ENCODE data around the gene RORC.

Gene RORC

DNA sequence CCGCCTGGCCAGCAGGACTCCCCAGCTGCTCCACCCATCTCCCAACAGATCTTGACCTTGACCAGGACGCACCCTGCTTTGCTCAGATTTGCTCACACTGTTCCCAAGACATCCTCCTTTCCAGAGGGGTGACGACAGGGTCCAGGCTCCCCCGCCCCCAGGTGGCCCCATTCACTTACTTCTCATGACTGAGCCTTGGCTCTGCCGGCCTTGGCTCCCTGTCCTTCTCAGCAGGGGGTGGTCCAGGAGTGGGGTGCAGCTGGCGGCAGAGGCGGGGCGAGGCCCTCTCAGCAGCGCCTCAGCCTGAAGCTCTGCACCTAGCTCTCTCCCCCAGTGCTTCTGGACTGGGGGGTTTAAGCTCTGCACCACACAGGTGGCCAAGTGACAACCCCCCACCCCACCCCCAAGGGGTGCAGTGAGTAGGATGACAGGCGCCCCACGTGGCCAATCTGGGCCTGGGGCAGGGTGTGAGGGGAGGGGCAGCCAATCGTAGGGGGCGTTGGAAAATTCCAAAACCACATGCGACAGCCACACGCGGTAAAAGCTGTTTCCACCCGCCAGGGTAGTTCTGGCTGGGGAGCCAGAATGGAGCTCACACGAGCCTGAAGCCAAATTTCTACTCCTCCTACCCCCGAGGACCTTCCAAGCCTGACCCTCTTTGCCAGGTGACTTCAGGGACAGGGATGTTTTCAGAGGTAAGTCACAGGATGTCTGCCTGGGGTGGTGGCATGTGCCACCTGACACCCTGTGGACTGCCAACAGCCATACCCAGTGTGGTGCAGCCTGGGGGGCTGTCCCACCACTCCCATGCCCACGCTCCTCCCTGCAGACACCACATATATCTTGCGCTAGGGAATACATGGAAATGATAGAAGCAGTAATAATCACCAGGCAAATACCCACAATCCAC is 5.6 kb downstream of the RORC start:
- no peak for DNase-seq (ENCODE audit: low spot score)

DNA sequence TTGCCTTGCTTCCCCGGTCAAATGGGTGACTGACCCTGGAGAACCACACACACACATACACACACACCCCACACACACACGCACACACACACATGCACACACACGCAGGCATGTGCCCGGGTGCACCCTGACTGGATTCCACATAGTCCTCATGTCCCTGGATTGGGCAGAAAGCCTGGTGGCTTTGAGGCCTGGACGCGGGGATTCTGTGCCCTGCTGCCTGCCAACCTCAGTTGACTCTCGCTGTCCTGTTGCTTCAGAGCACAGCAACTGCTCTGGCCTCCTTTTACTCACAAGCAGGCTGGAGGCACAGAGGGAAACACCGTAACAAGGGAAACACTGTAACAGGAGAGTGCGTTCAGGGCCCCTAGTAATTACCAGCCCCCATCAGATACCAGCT is 6.4 kb downstream of the RORC start:
- no peak for DNase-seq (ENCODE audit: low spot score)

DNA sequence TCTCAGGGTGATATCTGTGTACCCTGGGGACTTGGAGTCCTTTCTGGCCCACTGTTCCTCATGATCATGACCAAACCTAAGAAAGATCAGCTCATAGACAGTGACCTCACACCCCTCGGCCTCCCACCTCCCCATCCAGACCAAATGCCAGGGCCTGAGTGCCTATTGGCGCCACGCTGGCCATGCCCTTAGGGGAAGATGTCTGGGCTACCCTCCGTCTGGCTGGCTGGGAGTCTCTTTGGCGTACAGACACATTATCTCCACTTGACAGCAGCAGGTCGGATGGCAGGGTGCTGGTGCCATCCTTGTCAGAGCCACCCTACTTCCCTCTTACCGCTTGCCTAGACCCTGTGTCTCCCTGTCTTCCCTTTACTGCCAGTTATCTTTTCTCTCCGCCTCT is 8.4 kb downstream of the RORC start:
- DNase-seq (ENCODE audit: low spot score) = no peak

DNA sequence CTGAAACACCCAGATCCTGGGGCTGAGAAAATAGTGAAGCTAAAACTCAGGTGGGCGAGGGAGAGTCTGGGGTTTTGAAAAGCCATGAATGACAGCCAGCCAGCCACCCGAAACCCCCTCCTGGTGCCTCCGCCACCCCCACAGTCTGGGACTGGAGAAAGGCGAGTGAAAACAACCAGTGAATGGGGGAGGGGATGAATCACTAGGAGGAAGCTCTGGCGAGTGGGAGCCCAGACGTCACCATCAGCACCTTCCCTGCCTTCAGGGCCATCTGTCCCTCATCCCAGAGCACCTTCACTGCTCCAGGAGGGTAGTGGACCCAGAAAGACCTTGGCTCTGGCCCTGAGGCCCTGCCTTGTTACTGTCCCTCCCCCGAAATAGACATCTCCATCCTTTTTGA is 9.2 kb downstream of the RORC start:
- DNase-seq (ENCODE audit: low spot score) = no peak

DNA sequence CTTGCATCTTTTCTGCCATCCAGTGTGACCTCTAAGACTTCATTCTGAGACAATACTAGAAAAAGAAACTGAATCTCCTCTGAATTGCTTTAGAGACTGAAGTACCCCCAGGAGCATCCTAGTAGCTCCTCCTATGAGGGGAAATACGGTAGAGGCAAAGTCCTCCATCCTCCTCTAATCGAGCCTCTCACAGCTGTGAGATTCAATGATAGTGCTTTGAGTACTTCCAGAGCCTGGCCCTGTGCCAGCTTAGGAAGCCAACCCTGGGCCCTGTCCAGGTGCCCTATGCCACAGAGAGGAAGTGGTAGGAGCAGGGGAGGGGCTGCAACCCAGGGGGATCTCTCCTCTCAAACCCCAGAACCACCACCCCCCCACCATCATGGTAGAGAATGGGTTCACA is 10.7 kb downstream of the RORC start:
- no peak for DNase-seq (ENCODE audit: low spot score)

DNA sequence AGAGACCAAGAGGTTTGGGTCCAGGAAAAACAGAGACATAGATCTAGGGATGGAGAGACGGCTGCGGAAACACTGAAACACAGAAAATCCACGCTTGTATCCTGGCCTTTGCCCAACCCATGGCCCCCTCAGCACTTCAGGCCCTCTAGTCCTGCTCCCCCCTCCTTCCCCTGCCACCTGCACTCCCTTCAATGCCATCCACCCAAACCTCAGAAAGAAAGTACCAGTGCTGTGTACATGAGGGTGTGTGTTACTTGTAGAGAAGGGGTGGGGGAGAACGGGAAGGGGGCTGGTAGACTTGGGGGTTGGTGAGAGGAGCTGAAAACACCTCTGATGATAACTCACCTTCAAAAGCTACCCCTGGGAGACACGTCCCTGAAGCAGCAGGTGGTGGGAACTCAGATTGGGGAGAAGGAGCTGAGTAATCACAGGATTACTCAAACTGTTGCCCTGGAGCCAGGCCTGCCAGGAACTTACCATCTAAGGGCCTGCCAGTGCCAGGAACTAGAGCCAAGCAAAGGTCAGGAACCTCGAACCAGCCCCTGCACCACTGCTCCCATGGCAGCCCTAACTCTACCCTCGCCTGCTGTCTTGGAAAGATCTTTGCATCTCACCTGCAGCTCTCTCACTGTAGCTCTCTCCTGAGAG is 11.5 kb downstream of the RORC start:
- DNase-seq (ENCODE audit: low spot score) = no peak

DNA sequence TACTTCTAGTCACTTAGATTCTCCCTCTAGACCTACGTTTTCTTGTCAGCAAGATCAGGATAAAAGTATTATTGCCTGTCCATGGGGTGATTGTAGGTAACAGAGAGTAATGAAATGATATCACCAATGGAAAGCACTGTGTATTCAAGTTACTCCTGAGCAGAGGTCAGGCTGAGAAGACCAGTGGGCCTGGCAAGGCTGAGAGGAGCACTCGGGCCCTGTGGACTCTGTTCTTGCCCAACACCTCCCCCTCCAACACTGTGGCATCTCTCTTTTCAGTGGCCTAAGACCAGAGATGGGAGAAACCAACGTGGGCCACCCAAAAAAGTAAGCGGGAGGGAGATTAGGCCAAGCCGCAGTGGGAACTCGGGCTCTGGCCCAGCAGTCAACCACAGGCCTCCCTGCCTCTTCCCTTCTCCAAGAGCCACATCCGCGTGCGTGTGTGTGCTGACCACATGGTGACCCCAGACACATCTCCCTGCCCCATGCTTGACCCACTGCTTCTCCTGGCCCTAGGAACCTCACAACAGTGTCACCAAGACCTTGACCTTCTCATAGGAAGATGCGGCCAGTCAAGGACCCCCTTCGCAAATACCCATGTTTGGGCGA is 12.3 kb downstream of the RORC start:
- no peak for DNase-seq (ENCODE audit: low spot score)

DNA sequence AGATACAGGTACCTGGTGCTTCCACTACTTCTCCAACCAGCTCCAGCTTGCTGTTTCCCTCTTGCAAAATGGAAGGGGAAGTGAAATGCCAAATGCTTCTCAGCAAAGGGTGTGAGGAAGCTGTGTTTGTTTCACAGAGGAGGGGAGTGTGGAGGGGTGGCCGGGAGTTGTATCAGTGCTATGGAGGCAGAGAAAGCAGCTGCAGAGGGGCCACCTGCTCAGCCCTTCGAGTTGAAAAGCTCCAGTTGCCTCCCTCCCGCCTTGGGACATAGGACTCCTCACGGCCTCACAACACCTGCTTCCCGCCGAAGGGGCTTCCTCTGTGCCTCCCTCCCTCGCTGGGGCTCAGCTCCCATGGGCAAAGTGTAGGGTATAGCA is 14.3 kb downstream of the RORC start:
- DNase-seq (ENCODE audit: low spot score) = no peak

DNA sequence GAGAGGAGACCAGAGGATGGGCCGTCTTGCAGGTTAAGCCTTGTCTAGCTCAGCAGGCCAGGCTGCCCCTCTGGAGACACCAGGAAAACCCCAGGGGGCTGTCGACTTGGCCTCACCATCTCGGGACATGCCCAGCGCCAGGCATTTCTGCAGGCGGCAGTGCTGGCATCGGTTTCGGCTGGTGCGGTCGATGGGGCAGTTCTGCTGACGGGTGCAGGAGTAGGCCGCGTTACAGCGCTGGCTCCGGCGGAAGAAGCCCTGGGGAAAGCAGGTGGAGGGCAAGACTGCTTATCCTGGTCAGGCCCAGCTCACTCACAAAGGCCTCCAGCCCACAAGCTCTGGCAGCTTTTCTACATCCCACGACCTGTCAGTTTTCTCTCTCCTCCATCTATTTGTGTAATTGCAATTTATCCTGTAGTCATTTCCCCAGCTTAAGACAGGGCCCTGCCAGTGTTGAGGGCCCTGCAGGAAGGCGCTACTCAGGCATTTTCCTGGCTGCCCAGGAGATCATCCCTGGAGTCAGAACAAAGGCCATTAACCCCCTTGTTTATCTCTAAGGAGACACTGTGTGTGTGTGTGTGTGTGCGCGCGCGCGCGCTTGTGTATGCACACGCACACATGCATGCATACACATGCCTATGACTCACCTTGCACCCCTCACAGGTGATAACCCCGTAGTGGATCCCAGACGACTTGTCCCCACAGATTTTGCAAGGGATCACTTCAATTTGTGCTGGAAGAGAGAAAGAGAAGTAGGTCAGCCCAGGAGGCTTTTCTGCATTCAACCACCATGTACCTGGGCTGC is 14.9 kb downstream of the RORC start:
- no peak for DNase-seq (ENCODE audit: low spot score)

DNA sequence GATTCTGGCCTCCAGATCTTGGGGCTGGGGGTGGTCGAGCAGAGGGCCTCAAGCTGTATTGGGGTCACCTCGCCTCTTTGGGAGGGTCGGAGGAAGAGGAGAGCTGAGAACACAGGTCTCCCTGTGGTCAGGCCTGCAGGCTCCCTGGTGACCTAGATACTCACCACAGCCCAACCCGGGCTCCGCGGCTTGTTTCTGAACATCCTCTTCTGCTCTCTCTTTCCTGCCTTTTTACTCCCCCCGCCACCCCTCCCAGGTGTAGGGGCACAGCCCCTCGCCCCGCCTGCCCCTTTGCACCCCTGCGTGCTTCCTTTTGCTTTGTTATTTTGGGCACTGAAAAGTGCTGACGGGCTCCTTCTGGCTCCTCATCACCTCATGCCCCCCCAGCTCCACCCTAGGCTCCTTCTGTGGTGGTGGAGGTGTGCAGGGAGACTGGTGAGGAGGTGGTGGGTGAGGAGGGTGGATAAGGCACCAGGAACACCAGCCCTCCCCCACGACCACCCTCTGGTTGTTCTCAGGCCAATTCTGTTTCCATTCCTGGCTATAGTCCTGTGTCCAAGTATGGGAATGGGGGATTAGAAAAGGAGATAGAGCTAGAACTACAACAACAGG is 15.8 kb downstream of the RORC start:
- no peak for DNase-seq (ENCODE audit: low spot score)

DNA sequence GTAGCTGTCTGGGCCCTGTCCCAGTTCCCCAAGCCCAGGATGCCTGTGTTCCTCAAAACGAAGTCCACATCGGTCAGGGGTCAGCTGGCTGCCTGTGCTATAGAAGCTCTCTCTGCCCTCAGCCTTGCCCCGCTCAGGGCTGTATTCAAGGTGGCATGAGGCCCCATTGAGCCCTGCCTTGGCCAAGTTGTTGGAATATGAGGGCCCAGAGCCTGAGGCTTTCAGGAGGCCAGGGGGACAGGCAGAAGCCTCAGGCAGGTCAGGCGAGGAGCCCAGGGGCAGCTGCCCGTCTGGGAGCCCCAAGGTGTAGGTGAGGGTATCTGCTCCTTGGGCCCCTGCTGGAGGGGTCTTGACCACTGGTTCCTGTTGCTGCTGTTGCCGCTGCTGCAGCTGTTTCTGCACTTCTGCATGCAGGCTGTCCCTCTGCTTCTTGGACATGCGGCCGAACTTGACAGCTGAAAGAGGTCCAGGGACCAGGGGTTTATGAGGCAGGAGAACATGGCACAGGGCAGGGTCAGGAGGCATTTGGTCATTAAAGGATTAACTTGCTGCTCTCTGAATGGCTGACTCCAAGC is 16.5 kb downstream of the RORC start:
- DNase-seq (ENCODE audit: low spot score) = no peak

DNA sequence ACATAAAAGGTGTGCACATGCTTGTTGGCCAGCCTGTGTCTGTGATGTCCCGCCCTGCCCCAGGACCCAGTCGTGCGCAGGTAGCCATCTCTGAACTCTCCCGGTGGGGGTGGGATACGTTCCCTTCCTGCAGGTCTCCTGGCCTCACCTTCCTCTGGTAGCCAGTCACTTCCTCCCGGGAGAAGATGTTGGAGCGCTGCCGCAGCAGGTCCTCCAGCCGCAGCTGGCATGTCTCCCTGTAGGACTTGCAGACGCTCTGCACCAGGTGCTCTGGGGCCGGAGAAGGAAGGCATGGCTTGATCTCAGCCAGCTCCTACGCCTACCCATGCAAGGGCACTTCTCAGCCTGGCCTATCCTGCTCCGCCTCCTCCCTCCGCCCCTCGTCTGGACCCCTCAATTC is 17.2 kb downstream of the RORC start:
- DNase-seq (ENCODE audit: low spot score) = no peak

DNA sequence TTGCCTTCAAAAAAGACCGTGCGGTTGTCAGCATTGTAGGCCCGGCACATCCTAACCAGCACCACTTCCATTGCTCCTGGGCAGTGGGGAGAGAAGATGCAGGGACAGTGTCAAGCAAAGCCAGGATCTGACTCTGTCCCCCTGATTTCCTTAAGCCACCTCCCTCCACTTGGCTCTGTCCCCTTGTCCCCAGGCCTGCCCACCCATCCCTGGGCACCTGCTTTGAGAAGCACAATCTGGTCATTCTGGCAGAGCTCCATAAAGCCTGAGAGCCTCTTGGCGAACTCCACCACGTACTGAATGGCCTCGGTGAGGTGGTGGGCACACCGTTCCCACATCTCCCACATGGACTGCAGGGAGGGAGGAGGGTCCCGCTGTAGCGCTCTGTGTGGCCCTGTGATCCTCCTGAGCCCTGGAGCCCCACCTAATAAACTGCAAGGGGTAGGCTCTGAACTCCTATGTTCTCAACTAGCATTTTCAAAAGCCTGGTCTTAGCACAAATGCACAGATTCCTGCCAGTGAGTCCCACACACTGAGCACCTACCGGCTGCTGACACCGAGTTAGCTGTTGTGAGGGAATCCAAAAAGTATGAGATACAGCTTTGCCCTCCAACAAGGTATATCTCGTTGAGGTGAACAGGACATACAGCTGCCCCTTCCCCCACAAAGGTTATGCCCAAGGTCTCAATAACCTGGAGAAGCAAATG is 18.2 kb downstream of the RORC start:
- DNase-seq (ENCODE audit: low spot score) = no peak

DNA sequence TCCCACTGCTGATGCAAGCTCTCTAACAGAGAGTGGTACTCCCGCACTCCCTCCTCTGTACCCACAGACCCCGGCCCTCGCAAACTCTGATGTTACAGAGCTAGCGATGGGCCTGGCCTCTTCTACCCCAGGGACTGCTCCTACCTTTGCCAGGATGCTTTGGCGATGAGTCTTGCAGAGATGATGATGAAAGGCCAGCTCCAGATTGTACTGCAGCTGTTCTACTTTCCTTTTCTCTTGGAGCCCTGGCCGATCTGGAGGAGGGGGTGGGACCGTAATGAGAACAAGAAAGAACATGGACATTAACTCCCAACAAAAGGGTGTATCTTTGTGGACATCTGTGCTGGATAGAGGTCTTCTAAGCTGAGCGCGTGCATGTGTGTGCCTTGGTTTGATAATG is 20.4 kb downstream of the RORC start:
- no peak for DNase-seq (ENCODE audit: low spot score)

DNA sequence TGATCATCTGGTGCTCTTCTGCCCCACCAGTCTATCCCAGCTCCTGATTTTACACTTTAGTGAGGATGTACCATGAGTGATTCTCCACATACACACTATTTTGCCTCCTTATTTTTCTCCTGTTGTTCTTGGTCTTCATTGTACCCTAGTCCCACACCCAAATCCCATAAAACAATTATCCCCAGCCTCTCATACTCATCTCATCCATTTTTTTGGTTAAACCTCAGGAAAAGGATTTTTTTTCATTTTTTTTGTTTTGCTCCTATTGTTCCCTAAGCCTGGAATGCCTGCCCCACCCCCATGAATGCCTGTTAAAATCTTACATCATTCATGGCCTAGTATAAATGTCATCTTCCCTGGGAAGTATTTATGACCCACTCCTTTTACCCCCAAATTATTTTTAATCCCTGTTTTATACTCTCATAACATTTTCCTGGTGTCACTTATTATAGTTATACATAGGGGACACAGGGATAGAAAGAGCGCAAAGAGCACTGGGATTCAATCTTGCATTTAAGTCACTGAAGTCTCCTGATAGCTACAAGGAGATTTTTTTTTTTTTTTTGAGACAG is 21.5 kb downstream of the RORC start:
- no peak for DNase-seq (ENCODE audit: low spot score)

DNA sequence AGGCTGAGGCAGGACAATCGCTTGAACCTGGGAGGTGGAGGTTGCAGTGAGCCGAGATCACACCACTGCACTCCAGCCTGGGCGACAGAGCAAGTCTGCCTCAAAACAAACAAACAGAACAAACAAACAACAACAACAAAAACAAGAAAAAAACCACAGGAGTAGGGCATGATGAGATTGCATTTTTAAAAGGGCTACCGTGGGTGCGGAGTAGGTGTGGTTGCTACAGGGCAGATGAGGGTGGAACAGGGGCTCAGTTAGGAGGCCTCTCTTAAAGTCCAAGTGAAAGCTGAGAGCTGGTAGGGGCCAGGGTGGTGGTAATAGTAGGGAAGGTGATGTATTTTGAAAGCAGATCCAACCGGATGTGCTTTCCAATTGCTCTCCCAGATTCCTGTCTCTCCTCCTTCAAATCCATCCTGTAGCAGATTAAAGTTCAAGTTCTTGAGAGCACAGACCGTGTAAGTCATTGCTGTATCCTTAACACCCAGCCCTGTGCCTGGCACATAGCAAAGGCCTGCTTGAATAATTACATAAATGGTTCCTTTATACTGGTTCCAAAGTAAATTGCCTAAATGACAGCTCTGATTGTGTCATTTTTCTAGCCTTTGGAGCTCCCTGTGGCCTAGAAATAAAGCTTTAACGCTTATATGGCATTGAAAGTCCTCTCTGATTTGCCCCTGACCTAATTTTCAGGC is 22.2 kb downstream of the RORC start:
- DNase-seq (ENCODE audit: low spot score) = peak; percentile 57

DNA sequence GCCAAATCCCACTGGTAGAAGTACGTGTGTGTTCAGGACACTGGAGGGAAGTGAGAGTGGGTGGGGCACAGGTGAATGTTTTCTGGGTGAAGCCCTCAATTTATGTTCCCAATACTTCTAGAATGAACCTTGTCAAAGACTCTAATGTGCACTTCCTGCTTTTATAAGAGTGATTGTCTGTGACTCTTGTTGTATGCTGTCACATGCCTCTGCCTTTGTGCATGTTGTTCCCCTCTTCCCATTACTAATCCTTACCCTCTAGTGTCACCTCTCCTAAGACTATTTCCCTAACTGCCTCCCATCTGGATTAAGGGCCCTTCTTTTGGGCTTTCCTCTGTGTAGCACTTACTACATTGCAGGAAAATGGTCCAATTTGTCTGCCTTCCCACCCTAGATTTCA is 23.8 kb downstream of the RORC start:
- DNase-seq (ENCODE audit: low spot score) = no peak

DNA sequence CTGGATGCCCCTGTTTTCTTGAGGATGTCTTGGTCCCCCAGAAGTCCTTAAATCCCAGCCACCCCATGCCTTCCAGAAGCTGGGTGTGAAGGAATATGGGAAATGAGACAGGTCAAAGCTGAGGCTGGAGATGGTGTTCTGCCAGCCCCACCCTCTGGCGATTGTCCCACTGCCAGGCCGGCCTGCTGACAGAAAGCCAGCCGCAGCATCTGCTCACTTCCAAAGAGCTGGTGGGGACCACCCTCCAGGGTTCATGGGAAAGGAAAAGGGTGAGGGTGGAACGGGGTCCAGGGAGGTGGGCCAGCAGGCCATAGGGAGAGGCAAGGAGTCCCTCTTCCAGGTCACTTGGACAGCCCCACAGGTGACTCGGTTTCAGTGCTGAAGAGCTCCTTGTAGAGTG is 24.5 kb downstream of the RORC start:
- DNase-seq (ENCODE audit: low spot score) = no peak

DNA sequence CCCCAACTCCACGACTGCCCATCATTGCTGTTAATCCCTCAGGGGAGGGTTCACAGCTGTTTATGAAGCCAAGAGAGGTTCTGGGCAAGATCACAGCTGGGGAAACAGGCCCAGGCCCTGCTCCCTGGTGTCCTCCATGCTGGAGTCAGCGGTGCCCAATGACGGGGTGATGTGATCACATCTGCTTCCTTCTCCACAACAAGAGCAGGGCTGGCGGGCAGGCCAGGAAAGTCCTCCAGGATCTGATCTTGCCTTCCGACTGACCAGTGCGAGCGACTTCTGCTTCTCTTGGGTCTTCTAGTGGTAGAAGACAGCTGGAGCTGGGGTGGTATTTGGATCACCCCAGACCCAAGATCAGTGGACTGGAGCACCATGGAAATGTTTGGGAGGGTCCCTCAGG is 25.4 kb downstream of the RORC start:
- DNase-seq (ENCODE audit: low spot score) = no peak

Measured in globus pallidus (tissue), 1 donor.